Uterus (tissue), 4 donors: Measurements from ENCODE around the gene KRT15. TPM values are rescaled to one million over a fixed set of nuclear protein-coding genes. Genes with fewer than 3 reads are reported as not detected.

Experiments used
- DNase-seq, 2 donors: peaks; one replicate each; pipeline ENCODE4 v3.0.0-alpha.2; 2019 to 2020
- H3K27ac ChIP-seq, 2 donors: fragments of 200-600 bp; sonication (generic); 1 replicate in 1 of 2; 2 replicates in 1 of 2; pipeline ENCODE4 v1.5.1; 2016 to 2018
- H3K27me3 ChIP-seq, 2 donors: fragments of 200-600 bp; sonication (generic); one replicate each; pipeline ENCODE4 v1.5.1; 2018 to 2019; ENCODE audit warnings: control low read depth in 1 of 2
- H3K36me3 ChIP-seq, 2 donors: fragments of 200-600 bp; sonication (generic); one replicate each; pipeline ENCODE4 v1.5.1; 2019; ENCODE audit warnings: control low read depth in 1 of 2
- H3K4me1 ChIP-seq, 2 donors: fragments of 200-600 bp; sonication (generic); one replicate each; pipeline ENCODE4 v1.5.1; 2018 to 2019; ENCODE audit warnings: control low read depth in 1 of 2
- H3K4me3 ChIP-seq, 2 donors: fragments of 200-600 bp; sonication (generic); 1 replicate in 1 of 2; 2 replicates in 1 of 2; pipeline ENCODE4 v1.5.1; 2018 to 2019; ENCODE audit warnings: mild to moderate bottlenecking in 1 of 2
- H3K9me3 ChIP-seq, 2 donors: fragments of 200-600 bp; sonication (generic); one replicate each; pipeline ENCODE4 v1.5.1; 2019; ENCODE audit warnings: control low read depth in 1 of 2
- POLR2A ChIP-seq, 2 donors: fragments of 450-650 bp; IDR thresholded peaks; one replicate each; pipeline ENCODE4 v1.6.1; 2016; ENCODE audit warnings: antibody characterized with exemption in 2 of 2, mild to moderate bottlenecking in 1 of 2, moderate library complexity in 1 of 2
- intact Hi-C: fragments of 100-400 bp; cut with DNase I; formaldehyde crosslinking; loops from one replicate; pipeline ENCODE4 v1.15.1; 2023; ENCODE audit warnings: low total_unique reads
- total RNA-seq, 4 donors: library from RNA; depleted of rRNA in 3 of 4; stranded (reverse); fragments of >200 nt in 3 of 4; gene quantifications; one replicate each; pipeline versions ENCODE4 v1.1.0 to v1.2.4, GENCODE V29; 2014 to 2023
- TF ChIP-seq, protein P1 (sequence below), 4 experiments: fragments of 200-600 bp in 2 of 4; fragments of 450-650 bp in 2 of 4; sonication (generic) in 2 of 4; IDR thresholded peaks; one replicate each; pipeline ENCODE4 v1.5.1; 2016 to 2019; ENCODE audit warnings: antibody characterized with exemption in 4 of 4, mild to moderate bottlenecking in 2 of 4, moderate library complexity in 1 of 4
- donor health status: DM: yes; HTN: yes; CAD: no.

The KRT15 gene
- total RNA-seq, 4 donors from 2014 or later: 0.41 to 11.5 (median 1.6) TPM; not detected in 1

DNA sequence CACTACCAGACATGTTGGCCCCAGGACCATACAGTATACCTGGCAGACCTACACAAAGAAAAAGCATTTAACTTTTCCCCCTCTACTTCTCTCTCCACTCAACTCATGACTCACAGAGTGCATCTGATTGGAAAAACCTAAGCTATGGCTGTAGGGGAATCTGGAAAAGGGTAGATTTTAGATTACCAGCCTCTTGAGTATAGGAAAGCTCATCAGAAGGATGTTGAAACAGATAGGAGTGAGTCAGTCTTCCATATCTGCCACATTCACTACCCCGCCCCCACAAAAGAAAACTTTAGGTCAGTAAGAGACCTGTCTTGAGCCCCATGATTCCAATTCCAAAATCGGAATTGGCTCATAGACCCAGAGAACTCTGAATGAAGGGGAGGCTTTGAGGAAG, 40.9 kb upstream of the KRT15 start:
- no peak for DNase-seq
- intact Hi-C loops: no loop called here
- H3K27ac ChIP-seq: no peak overlapping the region
- H3K4me1 ChIP-seq: no peaks in the 10 kb centered on the region
- no peaks in the 10 kb centered on the region for H3K27me3 ChIP-seq
- H3K4me3 ChIP-seq: no peak overlapping the region
- H3K9me3 ChIP-seq: no peaks in the 10 kb centered on the region
- TF ChIP-seq, protein P1, sequence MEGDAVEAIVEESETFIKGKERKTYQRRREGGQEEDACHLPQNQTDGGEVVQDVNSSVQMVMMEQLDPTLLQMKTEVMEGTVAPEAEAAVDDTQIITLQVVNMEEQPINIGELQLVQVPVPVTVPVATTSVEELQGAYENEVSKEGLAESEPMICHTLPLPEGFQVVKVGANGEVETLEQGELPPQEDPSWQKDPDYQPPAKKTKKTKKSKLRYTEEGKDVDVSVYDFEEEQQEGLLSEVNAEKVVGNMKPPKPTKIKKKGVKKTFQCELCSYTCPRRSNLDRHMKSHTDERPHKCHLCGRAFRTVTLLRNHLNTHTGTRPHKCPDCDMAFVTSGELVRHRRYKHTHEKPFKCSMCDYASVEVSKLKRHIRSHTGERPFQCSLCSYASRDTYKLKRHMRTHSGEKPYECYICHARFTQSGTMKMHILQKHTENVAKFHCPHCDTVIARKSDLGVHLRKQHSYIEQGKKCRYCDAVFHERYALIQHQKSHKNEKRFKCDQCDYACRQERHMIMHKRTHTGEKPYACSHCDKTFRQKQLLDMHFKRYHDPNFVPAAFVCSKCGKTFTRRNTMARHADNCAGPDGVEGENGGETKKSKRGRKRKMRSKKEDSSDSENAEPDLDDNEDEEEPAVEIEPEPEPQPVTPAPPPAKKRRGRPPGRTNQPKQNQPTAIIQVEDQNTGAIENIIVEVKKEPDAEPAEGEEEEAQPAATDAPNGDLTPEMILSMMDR (IDR thresholded peaks at IDR 0.05): no peak
- no peak for TF ChIP-seq POLR2A (IDR thresholded peaks at IDR 0.05)
- H3K36me3 ChIP-seq: no peaks in the 10 kb centered on the region

- no peak overlapping the region for H3K4me3 ChIP-seq
- H3K4me1 ChIP-seq: no peaks in the 10 kb centered on the region
- no peak for DNase-seq
- H3K27me3 ChIP-seq: no peaks in the 10 kb centered on the region
- H3K27ac ChIP-seq: no peak overlapping the region
- no peaks in the 10 kb centered on the region for H3K9me3 ChIP-seq
- no peaks in the 10 kb centered on the region for H3K36me3 ChIP-seq
- intact Hi-C loops: no loop called here
- no peak for TF ChIP-seq POLR2A (IDR thresholded peaks at IDR 0.05)
- TF ChIP-seq, protein P1 (IDR thresholded peaks at IDR 0.05): no peak
Observed at GRCh38 chr17:41556931-41557330, 38.2 kb upstream of the KRT15 start.

DNA sequence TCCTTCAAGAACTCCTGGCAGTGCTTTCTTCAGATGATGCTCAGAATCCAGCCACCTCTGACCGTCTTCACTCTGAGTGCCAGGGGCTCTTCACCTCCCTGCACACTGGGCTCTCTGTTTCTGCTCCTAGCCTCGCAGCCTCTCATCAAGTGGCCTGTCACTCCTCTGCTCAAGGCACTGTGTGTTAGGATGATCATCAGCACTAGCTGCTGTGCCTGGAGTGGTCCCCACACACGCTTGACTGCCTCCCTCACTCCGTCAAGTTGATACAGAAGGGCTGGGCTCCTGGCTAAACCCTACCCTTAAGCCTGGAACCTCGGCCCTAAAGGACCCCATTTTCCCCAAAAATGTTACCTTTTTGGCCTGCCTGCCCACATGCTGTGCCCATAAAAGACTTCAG, 37.6 kb upstream of the KRT15 start:
- no peaks in the 10 kb centered on the region for H3K4me1 ChIP-seq
- no peaks in the 10 kb centered on the region for H3K9me3 ChIP-seq
- DNase-seq: no peak
- H3K27me3 ChIP-seq: no peaks in the 10 kb centered on the region
- intact Hi-C loops: no loop called here
- TF ChIP-seq POLR2A (IDR thresholded peaks at IDR 0.05): no peak
- TF ChIP-seq, protein P1 (IDR thresholded peaks at IDR 0.05): no peak
- H3K27ac ChIP-seq: no peak overlapping the region
- H3K36me3 ChIP-seq: no peaks in the 10 kb centered on the region
- no peak overlapping the region for H3K4me3 ChIP-seq

GRCh38 chr17:41555105-41555887, 36.6 kb upstream of the KRT15 start:
- no peak overlapping the region for H3K27ac ChIP-seq
- intact Hi-C loops: no loop called here
- no peak for TF ChIP-seq POLR2A (IDR thresholded peaks at IDR 0.05)
- TF ChIP-seq, protein P1 (IDR thresholded peaks at IDR 0.05): no peak

DNA sequence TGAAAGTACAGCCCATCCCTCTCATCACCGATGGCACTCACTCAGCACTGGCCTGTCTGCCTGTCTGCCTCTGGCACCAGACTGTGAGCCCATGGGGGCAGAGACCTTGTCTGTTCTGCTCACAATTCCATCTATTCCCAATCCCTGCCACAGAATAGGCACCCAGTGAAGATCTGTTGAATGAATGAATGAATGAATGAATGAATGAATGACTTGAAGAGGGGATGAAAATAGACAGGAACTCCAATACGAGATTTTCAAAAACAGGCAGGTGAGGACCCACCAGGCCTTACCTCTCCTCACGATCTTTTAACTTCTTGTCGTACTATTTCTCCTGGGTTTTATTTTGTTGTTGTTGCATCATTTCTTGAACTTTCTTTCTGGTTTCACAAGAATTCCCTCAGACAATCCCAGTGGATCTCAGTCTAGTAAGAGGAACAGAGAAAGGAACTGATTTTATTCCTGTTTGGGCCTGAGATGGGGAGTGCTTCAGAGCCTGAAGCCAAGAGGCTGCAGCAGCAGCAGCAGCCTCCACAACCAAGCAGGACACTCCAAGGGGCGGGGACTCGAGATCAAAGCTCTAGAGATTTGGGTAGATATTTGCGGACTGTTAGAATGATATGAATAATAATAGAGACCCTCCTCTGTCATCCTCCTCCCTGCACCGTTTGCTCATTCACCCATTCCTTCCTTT, 35.4 kb upstream of the KRT15 start:
- Histone ChIP-seq H3K4me3 (no peak overlapping the region), H3K4me1 (no peaks in the 10 kb centered on the region), H3K9me3 (no peaks in the 10 kb centered on the region), H3K27me3 (no peaks in the 10 kb centered on the region), H3K36me3 (no peaks in the 10 kb centered on the region), H3K27ac (no peak overlapping the region)
- TF ChIP-seq, protein P1 (IDR thresholded peaks at IDR 0.05): no peak
- TF ChIP-seq POLR2A (IDR thresholded peaks at IDR 0.05): no peak
- intact Hi-C loops: loop anchor here (5.0 kb wide), 1 partner anchor 93 kb away; no protein-coding TSS in a partner anchor
- no peak for DNase-seq

More at GRCh38 chr17:41555105-41555887, 36.6 kb upstream of the KRT15 start:
- no peaks in the 10 kb centered on the region for H3K36me3 ChIP-seq
- H3K9me3 ChIP-seq: no peaks in the 10 kb centered on the region
- DNase-seq: no peak
- no peaks in the 10 kb centered on the region for H3K27me3 ChIP-seq
- no peaks in the 10 kb centered on the region for H3K4me1 ChIP-seq
- H3K4me3 ChIP-seq: no peak overlapping the region
